H9 (cell line): ENCODE measurements around the gene OSM. TPM values are rescaled to one million over a fixed set of nuclear protein-coding genes. Genes with fewer than 3 reads are reported as not detected.

Source experiments
- DNase-seq: peaks from one replicate; pipeline ENCODE4 v3.0.0-alpha.2; 2017
- H2AFZ ChIP-seq: one replicate; pipeline ENCODE4 v1.6.1; 2013; ENCODE audit warnings: mild to moderate bottlenecking, low read length, control low read depth, moderate library complexity
- H2AK5ac ChIP-seq: 2 replicates; pipeline ENCODE4 v1.6.1; 2013; ENCODE audit warnings: low read length, control low read depth, mixed read lengths; ENCODE audit not compliant: insufficient read length
- H2BK120ac ChIP-seq: one replicate; pipeline ENCODE4 v1.6.1; 2013; ENCODE audit warnings: low read depth, mild to moderate bottlenecking, low read length, control low read depth, inconsistent platforms; ENCODE audit not compliant: poor library complexity, severe bottlenecking
- H2BK12ac ChIP-seq: 2 replicates; pipeline ENCODE4 v1.6.1; 2013; ENCODE audit warnings: low read length, control low read depth, mixed read lengths, low read depth; ENCODE audit not compliant: insufficient read length
- H2BK15ac ChIP-seq: 2 replicates; pipeline ENCODE4 v1.6.1; 2013; ENCODE audit warnings: low read depth, low read length, control low read depth
- H2BK20ac ChIP-seq: one replicate; pipeline ENCODE4 v1.6.1; 2013; ENCODE audit warnings: low read depth, mild to moderate bottlenecking, low read length, control low read depth, inconsistent platforms; ENCODE audit not compliant: poor library complexity, severe bottlenecking
- H2BK5ac ChIP-seq: 2 replicates; pipeline ENCODE4 v1.6.1; 2013; ENCODE audit warnings: low read length, control low read depth, mixed read lengths; ENCODE audit not compliant: insufficient read length
- H3K14ac ChIP-seq: 2 replicates; pipeline ENCODE4 v1.6.1; 2013; ENCODE audit warnings: low read length, control low read depth; ENCODE audit not compliant: insufficient read depth
- H3K18ac ChIP-seq: 2 replicates; pipeline ENCODE4 v1.6.1; 2013; ENCODE audit warnings: low read depth, mild to moderate bottlenecking, mixed read lengths, low read length, control low read depth; ENCODE audit not compliant: insufficient read length
- H3K23ac ChIP-seq: 2 replicates; pipeline ENCODE4 v1.6.1; 2013; ENCODE audit warnings: low read length, control low read depth, mixed read lengths, low read depth; ENCODE audit not compliant: insufficient read length
- H3K23me2 ChIP-seq: 2 replicates; pipeline ENCODE4 v1.6.1; 2013; ENCODE audit warnings: low read depth, mild to moderate bottlenecking, mixed read lengths, low read length, control low read depth; ENCODE audit not compliant: insufficient read length, poor library complexity, severe bottlenecking
- H3K27ac ChIP-seq: 2 replicates; pipeline ENCODE4 v1.5.1; 2013; ENCODE audit warnings: low read length, control low read depth, mixed read lengths, low read depth; ENCODE audit not compliant: insufficient read length
- H3K27me3 ChIP-seq: 2 replicates; pipeline ENCODE4 v1.6.1; 2013; ENCODE audit warnings: low read length, control low read depth, inconsistent platforms; ENCODE audit not compliant: insufficient read depth
- H3K4ac ChIP-seq: 2 replicates; pipeline ENCODE4 v1.6.1; 2013; ENCODE audit warnings: low read depth, mild to moderate bottlenecking, control low read depth, inconsistent platforms, low read length, moderate library complexity
- H3K4me1 ChIP-seq: 2 replicates; pipeline ENCODE4 v1.6.1; 2013; ENCODE audit warnings: low read length, control low read depth, inconsistent platforms; ENCODE audit not compliant: insufficient read depth
- H3K4me2 ChIP-seq: 2 replicates; pipeline ENCODE4 v1.6.1; 2013; ENCODE audit warnings: low read length, control low read depth, mixed read lengths; ENCODE audit not compliant: insufficient read length, insufficient read depth
- H3K56ac ChIP-seq: 2 replicates; pipeline ENCODE4 v1.6.1; 2013; ENCODE audit warnings: low read depth, mild to moderate bottlenecking, mixed read lengths, low read length, control low read depth; ENCODE audit not compliant: insufficient read length
- H3K79me1 ChIP-seq: 2 replicates; pipeline ENCODE4 v1.6.1; 2013; ENCODE audit warnings: low read depth, mild to moderate bottlenecking, moderate library complexity, low read length, control low read depth, inconsistent platforms; ENCODE audit not compliant: insufficient read depth, poor library complexity, severe bottlenecking
- H3K79me2 ChIP-seq: 2 replicates; pipeline ENCODE4 v1.6.1; 2013; ENCODE audit warnings: low read length, control low read depth, inconsistent platforms; ENCODE audit not compliant: insufficient read depth
- H3K9ac ChIP-seq: 2 replicates; pipeline ENCODE4 v1.6.1; 2013; ENCODE audit warnings: low read length, control low read depth, mixed read lengths; ENCODE audit not compliant: insufficient read length; ENCODE audit errors: extremely low read depth
- H3K9me3 ChIP-seq: one replicate; pipeline ENCODE4 v1.6.1; 2013; ENCODE audit warnings: low read depth, low read length, inconsistent platforms; ENCODE audit not compliant: control insufficient read depth
- H3T11ph ChIP-seq: one replicate; pipeline ENCODE4 v1.6.1; 2013; ENCODE audit warnings: mild to moderate bottlenecking, low read length, control low read depth, inconsistent platforms
- H4K20me1 ChIP-seq: one replicate; pipeline ENCODE4 v1.6.1; 2013; ENCODE audit not compliant: control insufficient read depth, insufficient read length, insufficient read depth
- H4K5ac ChIP-seq: 2 replicates; pipeline ENCODE4 v1.6.1; 2013; ENCODE audit warnings: low read depth, mild to moderate bottlenecking, mixed read lengths, low read length, control low read depth; ENCODE audit not compliant: insufficient read length
- H4K8ac ChIP-seq: replicated peaks from 2 replicates; pipeline ENCODE4 v1.6.1; 2013; ENCODE audit warnings: low read length, control low read depth, mixed read lengths, low read depth; ENCODE audit not compliant: insufficient read length
- H4K91ac ChIP-seq: 2 replicates; pipeline ENCODE4 v1.6.1; 2013; ENCODE audit warnings: low read depth, mild to moderate bottlenecking, moderate library complexity, mixed read lengths, low read length, control low read depth; ENCODE audit not compliant: insufficient read length
- H3K27ac Mint-ChIP-seq, 3 experiments: 2 replicates in 2 of 3; 3 replicates in 1 of 3; pipeline ENCODE4 v1.8.0; 2020 to 2021; ENCODE audit warnings: mixed read lengths in 3 of 3, mild to moderate bottlenecking in 1 of 3, moderate library complexity in 1 of 3
- H3K27me3 Mint-ChIP-seq: 2 replicates; pipeline ENCODE4 v1.8.0; 2021; ENCODE audit warnings: low read depth, mild to moderate bottlenecking, moderate library complexity, mixed read lengths
- H3K36me3 Mint-ChIP-seq, 3 experiments: 2 replicates in 2 of 3; 3 replicates in 1 of 3; pipeline ENCODE4 v1.8.0; 2020 to 2021; ENCODE audit warnings: low read depth in 3 of 3, mixed read lengths in 3 of 3; ENCODE audit not compliant: insufficient read depth in 1 of 3
- H3K4me1 Mint-ChIP-seq, 2 experiments: 2 replicates each; pipeline ENCODE4 v1.8.0; 2020; ENCODE audit warnings: mixed read lengths in 2 of 2
- H3K4me3 Mint-ChIP-seq, 2 experiments: 2 replicates in 1 of 2; 3 replicates in 1 of 2; pipeline ENCODE4 v1.8.0; 2020 to 2021; ENCODE audit warnings: mild to moderate bottlenecking in 2 of 2, mixed read lengths in 2 of 2, moderate library complexity in 1 of 2
- H3K9me3 Mint-ChIP-seq, 2 experiments: 2 replicates in 1 of 2; 3 replicates in 1 of 2; pipeline ENCODE4 v1.8.0; 2020; ENCODE audit warnings: mild to moderate bottlenecking in 2 of 2, mixed read lengths in 2 of 2, moderate library complexity in 1 of 2
- WGBS: extraction: QIAGEN DNeasy Blood & Tissue Kit; methylation state at CpG from one replicate; pipeline ENCODE4 v1.1.7; 2013; ENCODE audit warnings: missing lambda C conversion rate, low lambda C conversion rate, mixed read lengths; ENCODE audit not compliant: insufficient read length; ENCODE audit errors: extremely low coverage; 5-methylcytosine and 5-hydroxymethylcytosine counted together
- total RNA-seq: library from RNA; stranded (reverse); gene quantifications from 2 replicates; pipeline ENCODE4 v1.2.1, GENCODE V29; 2021
- TF ChIP-seq, protein P1 (sequence below): fragments of 200-600 bp; sonication (generic); conservative IDR thresholded peaks from 3 replicates; pipeline ENCODE4 v1.8.0; 2021; ENCODE audit warnings: antibody characterized with exemption, mild to moderate bottlenecking

OSM gene
- total RNA-seq, 1 experiment from 2014 or later = not detected

DNA sequence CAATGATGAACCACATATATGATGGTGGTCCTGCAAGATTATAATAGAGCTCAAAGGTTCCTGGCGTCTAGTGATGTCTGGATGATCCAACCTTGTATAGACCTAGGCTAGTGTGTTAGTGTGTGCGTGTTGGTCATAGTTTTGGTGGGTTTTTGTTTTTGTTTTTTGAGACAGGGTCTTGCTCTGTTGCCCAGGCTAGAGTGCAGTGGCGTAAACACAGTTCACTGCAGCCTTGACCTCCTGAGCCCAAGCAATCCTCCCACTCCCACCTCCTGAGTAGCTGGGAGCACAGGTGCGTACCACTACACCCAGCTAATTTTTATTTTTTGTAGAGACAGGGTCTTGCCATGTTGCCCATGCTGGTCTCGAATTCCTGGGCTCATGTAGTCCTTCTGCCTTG is 13.3 kb upstream of the OSM start:
- H3K27ac Mint-ChIP-seq = no peak overlapping the region
- no peak for DNase-seq
- peaks cover 10 to 16% of the 10 kb centered on the region in 2 experiments for H3K4me1 Mint-ChIP-seq
- H2BK20ac ChIP-seq = no peak overlapping the region
- no peaks in the 10 kb centered on the region for H3K79me1 ChIP-seq
- no peak overlapping the region for H3K14ac ChIP-seq
- H3K23ac ChIP-seq = no peak overlapping the region
- H2BK12ac ChIP-seq = no peak overlapping the region
- no peaks in the 10 kb centered on the region for H3K79me2 ChIP-seq
- H3K4me3 Mint-ChIP-seq = no peak overlapping the region
- no peak overlapping the region for H4K91ac ChIP-seq
- no peak overlapping the region for H3K9ac ChIP-seq
- H3K27me3 ChIP-seq = no peaks in the 10 kb centered on the region
- no peak overlapping the region for H3K27ac ChIP-seq
- no peak overlapping the region for H4K8ac ChIP-seq
- no peaks in the 10 kb centered on the region for H4K20me1 ChIP-seq
- H3K18ac ChIP-seq = no peak overlapping the region
- H3T11ph ChIP-seq = no peak overlapping the region
- peaks cover 6% of the 10 kb centered on the region for H3K27me3 Mint-ChIP-seq
- no peak overlapping the region for H3K4me2 ChIP-seq
- H3K56ac ChIP-seq = no peak overlapping the region
- no peak overlapping the region for H2BK120ac ChIP-seq
- H2BK15ac ChIP-seq = no peak overlapping the region
- H3K4me1 ChIP-seq = no peaks in the 10 kb centered on the region; the same call in 1 of the 2 replicates
- no peak overlapping the region for H3K4ac ChIP-seq
- no peaks in the 10 kb centered on the region for H3K9me3 Mint-ChIP-seq
- no peaks in the 10 kb centered on the region for H3K23me2 ChIP-seq
- no peak overlapping the region for H2BK5ac ChIP-seq
- H2AK5ac ChIP-seq = no peak overlapping the region
- no peak overlapping the region for H4K5ac ChIP-seq
- TF ChIP-seq, protein P1, sequence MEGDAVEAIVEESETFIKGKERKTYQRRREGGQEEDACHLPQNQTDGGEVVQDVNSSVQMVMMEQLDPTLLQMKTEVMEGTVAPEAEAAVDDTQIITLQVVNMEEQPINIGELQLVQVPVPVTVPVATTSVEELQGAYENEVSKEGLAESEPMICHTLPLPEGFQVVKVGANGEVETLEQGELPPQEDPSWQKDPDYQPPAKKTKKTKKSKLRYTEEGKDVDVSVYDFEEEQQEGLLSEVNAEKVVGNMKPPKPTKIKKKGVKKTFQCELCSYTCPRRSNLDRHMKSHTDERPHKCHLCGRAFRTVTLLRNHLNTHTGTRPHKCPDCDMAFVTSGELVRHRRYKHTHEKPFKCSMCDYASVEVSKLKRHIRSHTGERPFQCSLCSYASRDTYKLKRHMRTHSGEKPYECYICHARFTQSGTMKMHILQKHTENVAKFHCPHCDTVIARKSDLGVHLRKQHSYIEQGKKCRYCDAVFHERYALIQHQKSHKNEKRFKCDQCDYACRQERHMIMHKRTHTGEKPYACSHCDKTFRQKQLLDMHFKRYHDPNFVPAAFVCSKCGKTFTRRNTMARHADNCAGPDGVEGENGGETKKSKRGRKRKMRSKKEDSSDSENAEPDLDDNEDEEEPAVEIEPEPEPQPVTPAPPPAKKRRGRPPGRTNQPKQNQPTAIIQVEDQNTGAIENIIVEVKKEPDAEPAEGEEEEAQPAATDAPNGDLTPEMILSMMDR = no peak
- H3K36me3 Mint-ChIP-seq = no peaks in the 10 kb centered on the region
- WGBS = no CpG with 5 or more reads among the region's 5 CpGs
- H3K9me3 ChIP-seq = no peaks in the 10 kb centered on the region
- H2AFZ ChIP-seq = no peak overlapping the region
